Measurements from ENCODE around the gene USP6NL. TPM values are rescaled to one million over a fixed set of nuclear protein-coding genes. Genes with fewer than 3 reads are reported as not detected.

USP6NL gene
- polyA plus RNA-seq, 1 of the 3 experiments (the other 2 are of a cell fraction) = 8.9 TPM

GRCh38 chr10:11493646-11494045 lies 117.8 kb downstream of the USP6NL start (continued):
- TF ChIP-seq USF2 (IDR thresholded peaks at IDR 0.05; ENCODE audit: borderline replicate concordance, low read depth, low read length) (no peak), POLR2AphosphoS5 (IDR thresholded peaks at IDR 0.05; ENCODE audit: low read depth, low read length) (no peak), ZBTB33 (IDR thresholded peaks at IDR 0.05; ENCODE audit: borderline replicate concordance, low read depth) (no peak), RCOR1 (IDR thresholded peaks at IDR 0.05; ENCODE audit: low read length) (no peak)

GRCh38 chr10:11491087-11491486 lies 120.4 kb downstream of the USP6NL start:
- H3K9me2 ChIP-seq = no peaks in the 10 kb centered on the region
- no peaks in the 10 kb centered on the region for H3K79me2 ChIP-seq (ENCODE audit: insufficient read depth)
- H3K9ac ChIP-seq = no peak overlapping the region
- H3K4me2 ChIP-seq = no peak overlapping the region
- POLR2A ChIA-PET = no interaction called here
- H3K27ac ChIP-seq (ENCODE audit: low read depth in 2 of 2, low read length in 1 of 2) = no peak overlapping the region
- TF ChIP-seq PBX3 (IDR thresholded peaks at IDR 0.05) = no peak
- no peak for TF ChIP-seq GATA2 (CRISPR knock-in tag; IDR thresholded peaks at IDR 0.05)
- no peak for TF ChIP-seq RAD21 (IDR thresholded peaks at IDR 0.05; ENCODE audit: low read length)
- TF ChIP-seq REST (IDR thresholded peaks at IDR 0.05; ENCODE audit: low read depth, low read length) = no peak
- TF ChIP-seq CHD2 (IDR thresholded peaks at IDR 0.05; ENCODE audit: low read length, partially characterized antibody) = no peak
- no peaks in the 10 kb centered on the region for H3F3A ChIP-seq (replicated peaks; ENCODE audit: insufficient read depth)
- WGBS (ENCODE audit: low lambda C conversion rate) = 92% methylated on average over 2 of the region's 2 CpGs
- no peaks in the 10 kb centered on the region for H3K27me3 ChIP-seq (ENCODE audit: insufficient read depth)
- no peaks in the 10 kb centered on the region for H3K4me1 ChIP-seq (ENCODE audit: control insufficient read depth in 1 of 2, insufficient read depth in 2 of 2, low read depth in 1 of 2, low read length in 1 of 2)
- DNase-seq = no peak
- H3K9me3 ChIP-seq = no peaks in the 10 kb centered on the region
- H3K4me3 ChIP-seq (ENCODE audit: low read depth in 2 of 2, low read length in 1 of 2) = no peak overlapping the region
- CTCF ChIA-PET = no interaction called here
- no peaks in the 10 kb centered on the region for H4K20me1 ChIP-seq (ENCODE audit: insufficient read depth)
- H3K36me3 ChIP-seq (replicated peaks in 1 of 2; ENCODE audit: control insufficient read depth in 1 of 2, insufficient read depth in 2 of 2, low read length in 1 of 2) = peaks cover 4 to 46% of the 10 kb centered on the region in 2 experiments
- H2AFZ ChIP-seq (ENCODE audit: low read depth) = no peak overlapping the region
